Measurements from ENCODE around the gene RAPGEF1.

The RAPGEF1 gene

DNA sequence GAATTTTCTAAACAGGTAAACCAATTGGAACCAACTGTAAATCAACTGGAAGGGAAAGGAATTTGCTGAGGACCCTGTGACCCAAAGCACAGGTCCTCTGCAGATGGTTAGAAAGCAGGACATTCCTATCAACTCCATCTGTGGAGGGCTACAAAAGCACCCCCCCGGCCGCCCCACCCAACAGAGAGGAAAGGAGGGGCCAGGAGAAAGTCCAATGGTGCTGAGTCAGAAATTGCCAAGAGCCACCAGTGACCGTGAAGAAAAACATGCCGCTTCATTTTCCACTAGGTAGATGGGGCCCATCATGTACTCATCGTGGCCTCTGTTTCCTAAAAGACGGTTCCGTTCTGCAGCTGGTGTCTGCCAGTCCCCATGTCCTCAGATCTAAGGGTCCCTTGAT lies 66.3 kb downstream of the RAPGEF1 start:
- TF ChIP-seq EP300 (IDR thresholded peaks at IDR 0.05; ENCODE audit: borderline replicate concordance) = no peak
- no peak for TF ChIP-seq TAF1 (IDR thresholded peaks at IDR 0.05; ENCODE audit: low read depth)
- no peak for TF ChIP-seq TEAD4 (IDR thresholded peaks at IDR 0.05)
- TF ChIP-seq, protein P1, sequence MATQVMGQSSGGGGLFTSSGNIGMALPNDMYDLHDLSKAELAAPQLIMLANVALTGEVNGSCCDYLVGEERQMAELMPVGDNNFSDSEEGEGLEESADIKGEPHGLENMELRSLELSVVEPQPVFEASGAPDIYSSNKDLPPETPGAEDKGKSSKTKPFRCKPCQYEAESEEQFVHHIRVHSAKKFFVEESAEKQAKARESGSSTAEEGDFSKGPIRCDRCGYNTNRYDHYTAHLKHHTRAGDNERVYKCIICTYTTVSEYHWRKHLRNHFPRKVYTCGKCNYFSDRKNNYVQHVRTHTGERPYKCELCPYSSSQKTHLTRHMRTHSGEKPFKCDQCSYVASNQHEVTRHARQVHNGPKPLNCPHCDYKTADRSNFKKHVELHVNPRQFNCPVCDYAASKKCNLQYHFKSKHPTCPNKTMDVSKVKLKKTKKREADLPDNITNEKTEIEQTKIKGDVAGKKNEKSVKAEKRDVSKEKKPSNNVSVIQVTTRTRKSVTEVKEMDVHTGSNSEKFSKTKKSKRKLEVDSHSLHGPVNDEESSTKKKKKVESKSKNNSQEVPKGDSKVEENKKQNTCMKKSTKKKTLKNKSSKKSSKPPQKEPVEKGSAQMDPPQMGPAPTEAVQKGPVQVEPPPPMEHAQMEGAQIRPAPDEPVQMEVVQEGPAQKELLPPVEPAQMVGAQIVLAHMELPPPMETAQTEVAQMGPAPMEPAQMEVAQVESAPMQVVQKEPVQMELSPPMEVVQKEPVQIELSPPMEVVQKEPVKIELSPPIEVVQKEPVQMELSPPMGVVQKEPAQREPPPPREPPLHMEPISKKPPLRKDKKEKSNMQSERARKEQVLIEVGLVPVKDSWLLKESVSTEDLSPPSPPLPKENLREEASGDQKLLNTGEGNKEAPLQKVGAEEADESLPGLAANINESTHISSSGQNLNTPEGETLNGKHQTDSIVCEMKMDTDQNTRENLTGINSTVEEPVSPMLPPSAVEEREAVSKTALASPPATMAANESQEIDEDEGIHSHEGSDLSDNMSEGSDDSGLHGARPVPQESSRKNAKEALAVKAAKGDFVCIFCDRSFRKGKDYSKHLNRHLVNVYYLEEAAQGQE (IDR thresholded peaks at IDR 0.05; ENCODE audit: low read depth) = no peak
- TF ChIP-seq EGR1 (IDR thresholded peaks at IDR 0.05) = no peak
- TF ChIP-seq CEBPB (IDR thresholded peaks at IDR 0.05) = no peak
- TF ChIP-seq ZBTB7A (IDR thresholded peaks at IDR 0.05; ENCODE audit: low read depth) = no peak
- no peak for TF ChIP-seq YY1 (IDR thresholded peaks at IDR 0.05; ENCODE audit: low read depth)
- no peak for TF ChIP-seq NFIC (IDR thresholded peaks at IDR 0.05)
- no peak for TF ChIP-seq FOXM1 (IDR thresholded peaks at IDR 0.05; ENCODE audit: borderline replicate concordance, low read depth)
- no peak for TF ChIP-seq TCF12 (IDR thresholded peaks at IDR 0.05; ENCODE audit: low read depth)

DNA sequence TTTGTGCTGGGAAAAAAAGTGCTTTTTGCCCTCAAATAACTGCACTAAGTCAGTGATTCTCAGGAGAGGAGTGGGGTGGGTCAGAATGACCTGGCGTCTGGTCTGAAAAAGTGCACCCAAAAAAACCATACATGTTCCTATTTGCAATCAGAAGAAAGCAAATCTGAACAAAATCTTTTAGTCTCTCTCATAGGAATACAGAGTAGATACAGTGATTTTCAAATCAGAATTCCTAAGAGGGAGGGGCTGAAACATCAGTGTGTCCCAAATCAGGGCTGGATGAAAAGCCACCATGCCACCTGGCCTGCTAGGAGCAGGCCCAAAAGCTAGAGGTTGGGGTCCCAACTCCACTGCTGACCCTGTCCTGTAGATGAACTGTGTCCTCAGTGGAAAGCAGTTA lies 66.8 kb downstream of the RAPGEF1 start:
- no peak for TF ChIP-seq CEBPB (IDR thresholded peaks at IDR 0.05)
- no peak for TF ChIP-seq NFIC (IDR thresholded peaks at IDR 0.05)

DNA sequence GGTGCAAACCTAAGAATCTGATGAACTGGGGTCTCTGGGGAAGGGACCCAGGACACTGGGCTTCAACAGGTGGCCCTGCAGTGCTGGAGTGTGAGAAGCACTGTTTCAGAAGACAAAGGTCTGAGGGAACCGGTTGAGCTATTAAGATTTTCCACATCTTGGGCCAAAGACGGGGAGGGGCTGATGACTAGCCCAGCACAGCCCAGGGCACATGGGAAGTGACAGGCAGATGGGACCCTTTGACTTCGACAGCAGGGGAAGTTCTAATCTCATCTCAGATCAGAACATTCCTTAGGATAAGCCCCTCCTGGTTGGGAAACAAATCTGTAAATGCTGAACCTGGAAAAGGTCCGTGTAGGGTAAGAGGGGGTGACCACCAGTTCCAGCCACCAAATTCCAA lies 67.4 kb downstream of the RAPGEF1 start:
- TF ChIP-seq YY1 (IDR thresholded peaks at IDR 0.05; ENCODE audit: low read depth) = no peak
- TF ChIP-seq CEBPB (IDR thresholded peaks at IDR 0.05) = no peak
- TF ChIP-seq, protein P2, sequence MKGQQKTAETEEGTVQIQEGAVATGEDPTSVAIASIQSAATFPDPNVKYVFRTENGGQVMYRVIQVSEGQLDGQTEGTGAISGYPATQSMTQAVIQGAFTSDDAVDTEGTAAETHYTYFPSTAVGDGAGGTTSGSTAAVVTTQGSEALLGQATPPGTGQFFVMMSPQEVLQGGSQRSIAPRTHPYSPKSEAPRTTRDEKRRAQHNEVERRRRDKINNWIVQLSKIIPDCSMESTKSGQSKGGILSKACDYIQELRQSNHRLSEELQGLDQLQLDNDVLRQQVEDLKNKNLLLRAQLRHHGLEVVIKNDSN (IDR thresholded peaks at IDR 0.05) = no peak

DNA sequence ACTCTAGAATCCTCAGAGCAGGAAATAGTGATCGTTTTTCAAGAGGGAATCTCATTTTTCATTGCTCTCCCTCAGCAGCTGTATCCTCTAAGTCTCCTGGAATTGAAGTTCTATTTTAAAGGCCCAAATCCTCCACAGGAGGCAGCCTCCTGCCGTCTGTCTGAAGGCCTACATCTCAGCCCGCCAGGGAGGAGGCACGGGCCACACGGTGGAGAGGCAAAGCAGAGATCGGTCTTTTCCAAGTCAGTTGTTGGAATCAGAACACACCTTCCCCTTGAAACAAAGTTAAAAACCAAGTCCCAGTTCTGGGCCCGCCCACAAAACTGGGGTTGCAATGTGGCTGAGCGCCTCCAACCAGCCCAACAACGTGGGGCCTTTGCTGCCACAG lies 68.7 kb downstream of the RAPGEF1 start:
- TF ChIP-seq, protein P1 (IDR thresholded peaks at IDR 0.05; ENCODE audit: low read depth) = no peak
- TF ChIP-seq FOXM1 (IDR thresholded peaks at IDR 0.05; ENCODE audit: borderline replicate concordance, low read depth) (no peak), ZBTB7A (IDR thresholded peaks at IDR 0.05; ENCODE audit: low read depth) (no peak), EGR1 (IDR thresholded peaks at IDR 0.05) (no peak), CREB1 (IDR thresholded peaks at IDR 0.05; ENCODE audit: low read depth) (no peak), TCF12 (IDR thresholded peaks at IDR 0.05; ENCODE audit: low read depth) (no peak), EP300 (IDR thresholded peaks at IDR 0.05; ENCODE audit: borderline replicate concordance) (no peak), RAD21 (IDR thresholded peaks at IDR 0.05; ENCODE audit: low read depth) (no peak)
- TF ChIP-seq, protein P2 (IDR thresholded peaks at IDR 0.05) = no peak

DNA sequence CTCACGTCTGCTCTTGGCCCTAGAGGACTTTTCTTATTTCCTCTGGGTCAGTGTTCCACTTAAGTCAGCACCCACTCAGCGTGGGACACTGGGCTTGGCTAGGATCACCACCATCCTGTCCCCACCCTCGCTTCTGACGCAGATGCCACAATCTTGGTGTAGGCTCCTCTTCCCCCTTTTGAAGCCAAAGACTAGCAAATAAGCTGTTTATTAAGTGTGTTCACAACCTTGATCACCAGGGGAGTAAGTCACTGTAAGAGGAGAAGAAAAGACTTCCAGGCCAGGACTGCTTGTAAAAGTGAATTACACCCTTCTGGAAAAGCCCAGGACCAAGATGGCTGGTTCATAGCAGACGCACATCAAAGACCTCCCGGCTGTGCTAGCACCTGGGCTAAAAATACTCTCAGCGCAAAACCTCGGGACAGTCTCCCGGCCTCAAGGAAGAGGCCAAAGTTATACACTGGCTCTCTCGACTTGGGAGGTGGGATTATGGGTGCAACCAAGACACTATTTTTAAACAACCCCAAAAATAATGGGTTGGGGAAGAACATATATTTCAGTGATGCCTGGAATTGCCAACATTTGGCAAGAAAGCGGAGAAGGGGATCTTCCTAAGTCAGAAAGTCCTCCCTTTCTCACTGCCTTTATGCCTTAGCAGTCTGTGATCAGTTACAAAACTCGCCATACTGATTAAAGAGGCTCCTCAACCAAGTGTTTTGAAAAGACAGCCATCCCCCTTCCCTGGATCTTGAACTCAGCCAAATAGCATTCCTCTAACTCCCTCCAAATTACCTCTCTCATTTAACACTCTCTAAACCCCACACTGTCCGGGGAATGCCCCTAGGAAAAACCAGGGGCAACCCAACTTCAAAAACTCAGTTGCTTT lies 69.4 kb downstream of the RAPGEF1 start:
- no peak for TF ChIP-seq TAF1 (IDR thresholded peaks at IDR 0.05; ENCODE audit: low read depth)
- TF ChIP-seq TCF12 (IDR thresholded peaks at IDR 0.05; ENCODE audit: low read depth) = no peak
- TF ChIP-seq FOXM1 (IDR thresholded peaks at IDR 0.05; ENCODE audit: borderline replicate concordance, low read depth) = no peak
- TF ChIP-seq CEBPB (IDR thresholded peaks at IDR 0.05) = no peak
- TF ChIP-seq, protein P2 (IDR thresholded peaks at IDR 0.05) = no peak

DNA sequence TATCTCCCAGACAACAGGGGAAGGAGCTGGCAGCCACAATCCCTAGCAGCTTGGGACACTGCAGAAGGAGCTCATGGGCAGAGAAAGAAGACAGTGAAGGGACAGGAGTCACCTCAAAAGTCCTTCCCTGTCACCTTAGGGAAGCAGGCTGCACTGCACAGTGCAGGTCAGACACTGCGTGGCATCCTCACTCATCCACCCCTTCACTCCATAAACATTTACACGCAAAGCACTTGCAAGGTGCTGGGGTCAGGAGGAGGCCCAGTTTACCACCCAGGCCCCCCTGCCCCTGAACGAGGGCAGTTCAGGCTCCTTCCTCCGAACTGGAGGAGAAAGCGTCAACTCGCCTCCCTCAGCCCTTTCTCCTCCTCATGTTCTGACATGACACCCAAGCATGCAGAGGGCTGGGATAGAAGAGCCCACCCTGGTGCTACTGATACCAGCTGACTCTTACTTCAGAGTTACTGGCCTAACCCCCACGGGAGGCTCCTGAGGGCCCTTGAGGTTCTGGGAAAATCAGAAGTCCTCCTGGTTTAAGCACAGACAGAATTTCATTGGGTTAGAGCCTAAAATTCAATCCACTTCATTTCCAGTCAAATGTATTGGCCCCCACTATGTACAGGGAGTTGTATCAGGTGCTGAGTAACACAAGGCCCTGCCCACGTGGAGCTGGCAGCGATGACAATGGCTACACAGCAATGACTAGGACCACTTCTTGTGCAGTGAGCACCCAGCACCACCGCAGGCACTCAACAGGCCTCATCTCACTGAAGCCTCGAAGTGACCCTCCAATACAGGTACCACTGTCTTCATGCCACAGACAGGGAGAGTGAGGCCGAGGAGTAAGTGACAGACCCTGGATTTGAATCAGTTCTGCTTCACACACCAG lies 70.4 kb downstream of the RAPGEF1 start:
- TF ChIP-seq TEAD4 (IDR thresholded peaks at IDR 0.05) = no peak
